Inflammatory macrophage treated with lipopolysaccharide for 1 hour (primary cell): ENCODE data around the gene MAFG.
"Not testable (repeated sequence)": the region's sequence is repeated elsewhere in the genome, so short reads cannot be mapped to it uniquely, and the experiment has no call there.

Experiments used
- DNase-seq, 2 donors: peaks; one replicate each; pipeline ENCODE4 v3.0.0-alpha.2; 2020 to 2022

Gene MAFG

GRCh38 chr17:81921996-81922565 is 5.5 kb downstream of the MAFG start:
- DNase-seq = no peak

DNA sequence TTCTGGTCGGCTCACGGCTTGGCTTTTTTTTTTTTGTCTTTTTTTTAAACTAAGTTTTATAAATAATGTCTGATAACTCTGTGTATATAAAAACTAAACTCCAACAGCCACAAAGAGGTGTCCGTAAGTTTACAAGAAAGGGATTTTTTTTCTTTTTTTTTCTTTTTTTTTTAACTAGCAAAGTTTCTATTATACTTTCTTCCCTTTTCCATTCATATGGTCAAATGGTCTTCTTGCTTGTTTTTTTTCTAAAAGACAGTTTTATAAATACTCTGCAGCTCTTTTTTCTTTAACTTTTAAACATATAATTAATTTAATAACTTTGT is 6.0 kb downstream of the MAFG start:
- no peak for DNase-seq

DNA sequence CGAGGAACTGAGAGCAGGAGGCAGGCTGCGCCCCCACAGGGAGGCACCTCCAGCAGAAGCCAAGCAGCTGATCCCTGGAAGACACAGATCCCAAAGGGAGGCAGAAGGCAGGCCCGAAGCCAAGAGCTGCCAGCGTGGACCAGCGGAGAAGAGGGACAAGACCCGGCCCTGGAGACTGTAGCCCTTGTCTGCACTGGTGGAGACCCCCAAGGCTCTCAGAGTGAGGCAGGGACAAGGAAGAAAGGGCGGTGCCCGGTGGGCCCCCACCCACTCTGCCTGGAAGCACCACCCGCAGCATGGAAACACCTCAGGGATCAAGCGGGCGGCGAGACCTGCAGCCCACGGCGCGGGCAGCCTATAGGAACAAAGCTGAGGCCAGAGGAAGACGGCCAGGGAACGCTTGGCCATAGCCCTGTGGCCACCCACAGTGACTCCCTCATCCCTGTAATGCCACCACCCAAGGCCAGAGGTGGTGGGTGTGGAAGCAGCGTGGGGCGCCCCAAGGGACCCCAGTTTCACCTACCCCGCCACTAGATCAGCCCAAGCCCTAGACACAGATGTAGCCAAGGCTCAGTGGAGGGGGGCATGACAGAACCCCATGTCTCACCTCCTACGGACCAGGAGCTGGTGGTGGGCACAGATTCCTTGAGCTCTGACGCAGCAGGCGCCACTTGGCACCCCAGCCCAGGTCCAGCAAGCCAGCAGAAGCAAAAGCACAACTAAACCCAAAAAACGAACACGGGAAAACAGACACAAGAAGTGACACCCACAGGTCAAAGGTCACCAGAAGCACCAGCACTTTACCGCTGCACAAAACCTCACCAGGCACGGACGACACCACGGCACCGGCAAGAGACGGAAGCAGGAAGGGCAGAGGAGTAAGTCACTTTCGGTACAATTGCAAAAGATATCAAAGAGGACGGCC is 6.7 kb downstream of the MAFG start:
- DNase-seq = peak; percentile 54 to 55

DNA sequence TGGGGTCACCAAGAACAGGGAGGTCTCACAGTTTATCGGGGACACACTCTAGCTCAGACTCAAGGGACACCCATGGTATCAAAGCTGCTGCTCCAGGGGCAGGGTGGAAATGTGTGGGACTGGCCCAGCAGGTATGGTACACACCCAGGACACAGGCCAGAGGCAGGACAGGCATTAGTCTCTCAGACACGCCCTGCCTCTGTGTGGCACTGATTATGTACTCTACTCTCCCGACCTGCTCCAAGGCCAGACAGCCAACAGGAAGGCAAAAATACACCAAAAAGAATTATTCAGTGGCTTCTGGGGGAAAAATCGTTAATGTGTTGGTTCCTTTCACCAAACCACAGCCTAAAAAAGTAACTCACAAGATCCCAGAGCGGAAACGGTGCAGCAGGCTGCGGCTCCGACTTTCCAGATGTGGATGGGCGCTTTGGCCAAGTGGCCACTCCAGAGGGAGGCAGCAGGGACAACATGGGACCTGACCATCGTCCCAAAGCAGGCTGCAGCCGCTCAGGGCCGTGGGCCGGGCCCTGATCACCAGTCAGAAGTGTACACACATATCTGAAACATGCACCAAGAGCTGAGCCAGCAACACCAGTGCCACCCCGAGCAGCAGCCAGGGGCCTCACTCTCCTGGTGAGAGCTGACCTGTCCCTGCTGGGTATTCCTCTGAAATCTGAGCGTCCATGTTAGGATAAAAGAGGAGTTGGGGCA is 8.5 kb downstream of the MAFG start:
- no peak for DNase-seq

DNA sequence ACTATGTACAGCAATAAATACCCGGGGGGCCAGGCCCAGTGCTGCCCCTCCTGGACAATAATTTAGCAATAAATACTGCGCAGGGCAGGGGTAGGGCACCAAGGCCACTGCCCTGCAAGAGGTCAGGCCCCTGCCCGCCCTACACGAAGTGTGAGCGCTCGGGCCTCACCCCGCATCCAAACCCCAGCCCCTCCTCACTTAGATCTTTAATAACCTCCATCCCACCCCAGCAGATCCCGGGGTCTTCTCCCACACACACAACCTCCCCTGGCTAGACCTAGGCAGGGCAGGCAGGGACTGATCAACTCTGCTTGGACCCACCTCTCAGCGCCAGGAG is 9.2 kb downstream of the MAFG start:
- DNase-seq = not testable (repeated sequence)

DNA sequence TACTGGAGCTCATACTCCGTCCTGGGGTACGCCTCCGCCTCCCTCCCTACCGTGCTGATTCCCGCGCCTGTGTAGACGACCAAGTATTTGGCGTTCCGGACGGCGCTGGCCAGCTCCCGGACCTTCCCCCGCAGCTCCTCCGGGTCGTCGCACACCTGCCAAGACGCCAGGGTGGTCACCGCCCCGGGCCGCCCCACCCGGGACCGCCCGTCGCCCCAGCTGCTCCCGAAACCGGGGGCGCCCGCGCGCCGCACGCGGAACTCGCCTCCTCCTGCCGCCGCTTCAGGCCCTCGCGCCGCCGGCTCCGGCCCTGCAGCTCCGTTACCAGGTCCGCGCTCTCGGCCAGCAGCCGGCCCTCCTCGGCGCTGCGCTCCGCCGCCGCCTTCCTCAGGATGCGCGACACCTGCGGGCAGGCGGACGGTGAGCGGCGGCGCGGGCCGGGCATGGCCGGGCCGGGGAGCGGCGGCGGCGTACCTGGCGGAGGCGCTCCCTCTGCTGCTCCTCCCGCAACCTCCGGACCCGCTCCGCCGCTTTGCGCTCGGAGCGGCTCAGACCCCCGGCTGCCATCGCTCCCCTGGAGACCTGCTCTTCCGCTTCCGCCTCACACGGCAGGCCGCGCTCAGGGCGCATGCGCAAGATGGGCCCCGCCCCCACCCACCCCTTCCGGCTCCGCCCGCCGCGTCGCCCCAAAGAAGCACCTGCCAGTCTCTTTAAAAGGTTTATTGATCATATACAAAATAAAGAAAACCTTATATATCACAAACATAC is 9.8 kb downstream of the MAFG start, which contains the start of gene SIRT7:
Gene SIRT7, minus strand, starts transcription at position 612 of the 768 bp plus-strand sequence. Its CDS starts 45 bp downstream, at position 567.
- peak; percentile 71 to 92 for DNase-seq

DNA sequence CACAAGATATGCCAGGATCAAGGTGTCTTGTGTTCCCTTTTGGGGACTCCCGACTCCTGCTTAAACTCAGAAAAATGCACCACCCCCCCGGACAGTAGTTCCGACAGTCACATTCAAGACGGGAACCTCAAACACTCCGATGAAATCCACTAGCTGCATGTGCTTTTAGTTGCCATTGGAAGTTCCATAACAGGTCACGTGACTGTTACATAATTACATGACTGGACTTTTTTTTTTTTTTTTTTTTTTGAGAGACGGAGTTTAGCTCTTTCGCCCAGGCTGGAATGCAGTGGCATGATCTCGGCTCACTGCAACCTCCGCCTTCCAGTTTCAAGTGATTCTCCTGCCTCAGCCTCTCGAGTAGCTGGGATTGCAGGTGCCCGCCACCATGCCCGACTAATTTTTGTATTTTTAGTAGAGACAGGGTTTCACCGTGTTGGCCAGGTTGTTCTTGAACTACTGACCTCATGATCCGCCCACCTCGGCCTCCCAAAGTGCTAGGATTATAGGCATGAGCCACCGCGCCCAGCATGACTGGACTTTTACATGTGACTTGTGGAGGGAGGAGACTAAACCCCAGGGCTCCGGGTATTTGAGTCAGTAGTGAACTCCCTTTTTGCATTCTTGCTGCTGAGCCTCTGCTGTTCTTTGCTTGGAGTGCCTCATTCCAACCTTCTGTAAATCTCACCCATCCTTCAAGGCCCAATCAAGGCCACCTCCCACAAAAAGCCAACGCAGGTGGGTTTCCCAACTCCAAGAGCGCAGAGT is 11.1 kb downstream of the MAFG start:
- DNase-seq = peak; percentile 84 to 86

DNA sequence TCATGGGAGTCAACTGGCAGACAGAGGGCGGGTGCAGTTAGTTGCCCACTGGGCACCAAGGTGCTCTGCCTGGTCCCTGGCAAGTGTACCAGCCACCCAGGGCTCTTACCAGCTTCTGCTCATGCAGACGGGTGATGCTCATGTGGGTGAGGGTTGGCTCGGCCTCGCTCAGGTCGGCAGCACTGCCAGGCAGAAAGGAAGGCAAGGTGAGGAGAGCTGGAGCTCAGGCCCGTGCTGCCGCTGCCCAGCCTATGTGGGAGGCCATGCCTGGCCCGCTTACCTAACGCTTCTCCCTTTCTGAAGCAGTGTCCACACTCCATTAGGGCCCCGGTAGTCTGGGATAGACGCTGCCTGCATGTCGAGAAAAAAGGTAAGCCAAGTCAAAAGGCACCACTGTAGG is 12.2 kb downstream of the MAFG start:
- no peak for DNase-seq

DNA sequence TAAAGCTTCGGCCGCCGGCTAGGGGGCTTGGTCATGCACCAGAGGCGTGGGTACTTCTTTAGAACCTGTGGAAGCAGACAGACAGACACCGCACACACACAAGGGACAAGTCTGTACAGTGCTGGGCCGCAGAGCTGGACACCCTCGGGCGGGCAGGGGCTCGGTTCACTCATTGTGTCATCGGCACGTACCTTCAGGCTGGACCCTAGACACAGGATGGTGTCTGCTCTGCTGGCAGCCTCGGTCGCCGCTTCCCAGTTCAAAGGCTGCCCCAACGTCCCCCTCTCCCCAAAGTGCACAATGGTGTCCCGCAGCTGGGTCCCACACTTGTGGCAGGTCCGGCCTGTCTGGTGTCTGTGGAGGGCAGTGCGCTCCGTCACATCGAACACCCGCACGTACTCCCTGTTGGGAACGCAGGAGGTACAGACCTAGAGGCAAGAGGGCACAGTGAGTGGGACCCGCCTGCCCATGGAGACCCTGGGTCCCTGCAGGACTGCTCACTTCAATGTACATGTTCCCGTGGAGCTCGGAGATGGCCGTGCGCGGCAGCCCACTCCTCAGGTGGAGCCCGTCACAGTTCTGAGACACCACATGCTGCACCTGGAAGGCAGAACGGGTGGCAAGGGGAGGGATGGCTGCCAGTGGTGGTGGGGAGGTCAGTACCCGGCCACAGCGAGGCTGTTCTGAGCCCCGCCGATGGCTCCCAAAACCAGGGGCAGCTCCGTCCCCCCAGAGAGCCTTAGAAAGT is 13.3 kb downstream of the MAFG start:
- DNase-seq = no peak

- DNase-seq = no peak
These were observed 14.0 kb downstream of the MAFG start for GRCh38 chr17:81913394-81914102.

DNA sequence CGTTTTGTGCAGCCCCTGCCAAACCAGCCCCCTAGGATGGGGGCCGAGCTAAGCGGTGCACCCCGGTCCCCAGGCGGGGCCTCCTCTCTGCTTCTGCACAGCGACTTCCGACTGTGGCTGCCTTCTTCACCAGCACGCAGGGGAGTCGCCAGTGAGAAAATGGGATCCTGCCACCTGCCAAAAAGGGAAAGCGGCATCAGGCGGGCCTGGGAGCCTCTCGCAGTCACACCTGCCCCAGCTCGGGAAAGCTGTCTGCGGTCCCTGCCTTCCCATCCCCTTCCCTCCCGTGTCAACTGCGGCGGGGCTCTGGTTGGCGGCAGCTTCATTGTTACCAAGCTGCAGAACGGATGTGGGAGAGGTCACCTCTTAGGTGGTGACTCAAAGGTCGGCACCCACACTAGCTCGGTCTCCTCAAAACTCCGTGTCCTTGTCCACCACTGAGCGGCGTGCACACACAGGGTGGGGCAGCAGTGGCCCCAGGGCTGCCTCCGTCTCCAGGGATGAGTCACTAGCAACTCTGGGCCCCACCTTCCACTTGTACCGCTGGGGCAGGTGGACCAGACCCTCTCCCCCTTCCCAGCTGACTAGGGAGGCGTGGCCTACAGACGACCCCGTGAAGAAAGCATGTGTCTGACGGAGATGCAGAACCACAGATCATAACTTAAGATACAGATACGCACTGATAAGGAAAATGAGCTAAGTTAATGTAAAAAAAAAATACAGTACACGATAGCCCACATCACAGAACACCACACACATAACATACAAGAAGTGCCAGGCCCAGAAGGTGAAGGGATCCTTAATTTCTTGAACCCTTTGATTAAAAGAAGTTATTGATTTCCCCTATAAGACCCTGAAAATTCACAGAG is 14.9 kb downstream of the MAFG start:
- no peak for DNase-seq

- no peak for DNase-seq
These were observed 15.6 kb downstream of the MAFG start for GRCh38 chr17:81911969-81912368.

- peak; percentile 81 to 90 for DNase-seq
These were observed 16.1 kb downstream of the MAFG start, which contains the start of gene PCYT2 for GRCh38 chr17:81911277-81911961. Gene PCYT2, minus strand, starts transcription at chr17:81911399. Its CDS starts 44 bp downstream, at chr17:81911355.

GRCh38 chr17:81910840-81911276 is 16.7 kb downstream of the MAFG start:
- no peak for DNase-seq

DNA sequence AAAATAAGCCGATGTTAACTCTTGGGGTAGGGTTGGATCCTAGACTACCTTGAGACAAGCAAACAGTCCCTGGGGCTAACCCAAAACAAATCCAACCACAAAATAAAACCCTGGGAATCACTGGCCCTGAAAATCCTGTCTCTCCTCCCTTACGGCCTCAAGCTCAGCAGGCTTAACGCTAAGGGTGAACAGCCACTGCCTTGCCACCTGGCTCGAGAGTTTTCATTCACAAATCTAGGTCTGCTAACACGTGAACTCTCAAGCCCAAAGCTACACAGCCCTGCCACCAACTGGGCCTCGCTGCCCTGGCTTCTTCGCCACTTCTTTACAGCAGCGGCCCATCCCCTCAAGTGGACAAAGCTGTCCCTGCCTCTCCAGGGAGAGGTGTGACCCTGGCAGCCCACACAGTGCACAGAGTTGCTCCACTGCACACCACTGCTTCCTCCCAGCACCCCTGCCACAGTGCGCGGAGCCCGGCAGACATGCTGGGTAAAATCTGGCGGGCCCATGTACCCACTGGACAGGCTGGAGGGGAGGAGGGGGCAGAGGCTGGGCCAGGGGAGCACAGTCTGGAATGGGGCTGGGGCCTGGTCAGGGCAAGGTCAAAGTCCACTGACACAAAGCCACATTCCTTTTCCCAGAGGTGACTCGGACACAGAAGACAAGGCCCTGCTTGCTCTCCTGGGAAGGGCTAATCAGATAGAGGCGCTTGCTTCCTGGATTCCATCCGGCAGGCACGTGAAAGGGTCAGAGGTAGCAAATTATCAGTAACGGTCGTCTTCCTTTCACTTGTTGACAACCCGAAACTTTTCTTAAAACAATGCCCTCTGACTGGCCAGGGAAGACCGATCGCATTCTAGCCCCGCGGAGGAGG is 17.3 kb downstream of the MAFG start:
- DNase-seq = no peak

DNA sequence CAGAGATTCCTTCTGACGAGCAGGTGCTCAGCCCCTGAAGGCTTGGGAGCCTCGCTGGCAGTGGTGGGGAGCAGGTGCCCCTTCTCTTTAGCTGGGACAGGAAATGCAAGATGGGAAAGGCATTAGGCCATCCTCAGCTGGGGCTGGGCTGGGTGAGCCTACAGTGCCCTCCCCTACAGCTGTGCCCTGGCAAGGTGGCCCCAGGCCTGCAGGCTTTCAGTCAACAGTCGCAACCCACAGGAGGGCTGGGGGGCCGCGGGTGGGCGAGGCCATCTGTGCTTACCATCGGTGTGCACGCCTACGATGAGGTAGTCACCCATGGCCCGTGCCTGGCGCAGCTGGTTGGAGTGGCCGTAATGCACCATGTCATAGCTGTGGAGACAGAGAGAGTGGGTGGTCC is 18.3 kb downstream of the MAFG start:
- DNase-seq = no peak

DNA sequence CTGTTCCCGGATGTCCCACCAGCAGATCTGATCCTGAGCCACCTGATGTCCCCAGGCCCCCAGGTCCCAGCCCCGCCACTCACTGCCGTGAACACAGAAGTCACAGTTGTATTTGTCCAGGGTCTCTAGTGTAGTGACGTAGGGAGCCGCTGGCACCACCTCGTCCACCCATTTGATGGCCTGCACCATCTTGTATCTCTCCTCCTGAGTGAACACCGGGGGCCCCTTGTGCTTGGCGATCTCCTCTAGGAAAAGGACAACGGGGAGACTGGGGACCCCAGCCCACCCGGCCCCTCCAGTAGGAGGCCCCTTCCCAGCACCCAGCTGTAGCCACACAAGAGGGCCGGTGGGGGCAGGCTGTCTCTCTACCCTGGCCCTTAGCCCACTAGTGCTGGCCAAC is 18.7 kb downstream of the MAFG start:
- DNase-seq = no peak
